ENCODE data around the gene DOCK4.
"Not testable (repeated sequence)": the region's sequence is repeated elsewhere in the genome, so short reads cannot be mapped to it uniquely, and the experiment has no call there.

DOCK4 gene

DNA sequence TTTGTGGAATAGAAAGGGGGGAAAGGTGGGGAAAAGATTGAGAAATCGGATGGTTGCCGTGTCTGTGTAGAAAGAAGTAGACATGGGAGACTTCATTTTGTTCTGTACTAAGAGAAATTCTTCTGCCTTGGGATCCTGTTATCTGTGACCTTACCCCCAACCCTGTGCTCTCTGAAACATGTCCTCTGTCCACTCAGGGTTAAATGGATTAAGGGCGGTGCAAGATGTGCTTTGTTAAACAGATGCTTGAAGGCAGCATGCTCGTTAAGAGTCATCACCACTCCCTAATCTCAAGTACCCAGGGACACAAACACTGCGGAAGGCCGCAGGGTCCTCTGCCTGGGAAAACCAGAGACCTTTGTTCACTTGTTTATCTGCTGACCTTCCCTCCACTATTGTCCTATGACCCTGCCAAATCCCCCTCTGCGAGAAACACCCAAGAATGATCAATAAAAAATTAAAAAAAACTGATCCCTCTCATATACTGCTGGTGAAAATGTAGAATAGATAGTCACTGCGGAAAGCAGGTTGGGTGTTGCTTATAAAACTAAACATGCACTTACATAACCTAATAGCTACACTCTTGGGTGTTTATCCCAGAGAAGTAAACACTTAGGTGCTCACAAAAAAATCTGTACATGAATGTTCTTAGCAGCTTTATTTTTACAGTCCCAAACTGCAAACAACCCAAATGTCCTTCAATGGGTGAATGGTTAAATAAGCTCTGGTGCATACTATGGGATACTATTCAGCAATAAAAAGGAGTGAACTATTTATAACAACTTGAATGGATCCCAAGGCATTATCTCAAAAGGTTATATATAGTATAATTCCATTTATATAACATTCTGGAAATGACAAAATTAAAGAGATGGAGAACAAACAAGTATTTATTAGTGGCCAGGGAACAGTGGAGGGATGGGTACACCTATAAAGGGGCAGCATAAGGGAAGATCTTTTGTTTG, 77.5 kb downstream of the DOCK4 start:
- DNase-seq, result not testable (repeated sequence)

DNA sequence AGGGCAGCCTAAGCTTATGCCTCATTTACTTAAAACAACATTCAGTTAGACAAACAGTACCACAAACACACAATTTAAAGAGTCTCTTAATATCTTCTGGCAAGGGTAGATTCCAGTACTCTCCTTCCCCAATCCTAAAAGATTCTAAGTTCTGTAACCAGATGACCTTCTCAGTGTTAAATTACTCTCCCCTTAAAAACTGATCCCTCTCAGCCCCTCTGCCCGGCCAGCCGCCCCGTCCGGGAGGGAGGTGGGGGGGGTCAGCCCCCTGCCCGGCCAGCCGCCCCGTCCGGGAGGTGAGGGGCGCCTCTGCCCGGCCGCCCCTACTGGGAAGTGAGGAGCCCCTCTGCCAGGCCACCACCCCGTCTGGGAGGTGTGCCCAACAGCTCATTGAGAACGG, 78.2 kb downstream of the DOCK4 start:
- DNase-seq, result not testable (repeated sequence)

DNA sequence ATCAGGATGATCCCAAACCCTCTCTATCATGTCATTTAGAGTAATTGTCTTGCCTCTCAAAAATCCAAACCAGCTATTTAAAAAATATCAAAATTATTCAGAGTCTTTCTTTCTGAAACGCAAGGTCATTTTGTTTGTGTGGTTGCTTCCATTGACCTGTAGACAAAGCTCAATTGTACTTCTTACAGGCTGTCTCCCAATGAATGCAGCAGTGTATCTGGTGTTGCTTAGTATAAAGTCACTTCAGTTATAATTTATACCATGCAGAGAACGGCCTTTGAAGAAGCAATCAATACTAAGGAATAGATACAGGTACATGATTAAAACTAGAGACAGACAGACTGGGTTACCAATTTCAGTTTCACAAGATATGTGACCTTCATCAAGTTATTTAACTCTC, 80.9 kb downstream of the DOCK4 start:
- no peak for DNase-seq

DNA sequence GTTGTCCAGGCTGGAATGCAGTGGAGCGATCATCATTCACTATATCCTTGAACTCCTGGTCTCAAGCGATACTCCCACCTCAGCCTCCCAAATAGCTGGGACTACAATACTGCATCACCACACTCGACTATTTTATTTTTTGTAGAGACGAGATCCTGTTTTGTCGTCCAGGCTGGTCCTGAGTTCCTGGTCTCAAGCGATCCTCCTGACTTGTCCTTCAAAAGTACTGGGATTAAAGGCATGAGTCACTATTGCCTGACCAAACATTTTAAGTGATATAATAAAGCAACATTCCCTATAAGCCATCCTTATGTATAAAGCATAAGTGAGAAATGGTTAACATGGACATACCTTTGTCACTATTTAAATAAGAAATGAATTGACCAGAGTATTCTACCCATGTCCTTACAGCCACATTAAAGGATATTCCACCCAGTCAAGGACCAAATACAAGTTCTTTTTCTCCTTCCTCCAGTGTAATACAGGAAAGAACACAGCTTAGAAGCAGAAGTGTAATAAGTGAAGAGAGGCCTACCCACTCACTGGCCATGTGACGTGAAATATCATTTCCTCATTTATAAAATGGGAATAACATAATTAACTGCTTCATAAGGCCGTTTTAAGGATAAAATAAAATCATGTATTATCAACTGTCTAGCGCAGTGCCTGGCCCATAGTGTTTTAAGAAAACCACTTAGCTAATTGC, 82.0 kb downstream of the DOCK4 start:
- no peak for DNase-seq

DNA sequence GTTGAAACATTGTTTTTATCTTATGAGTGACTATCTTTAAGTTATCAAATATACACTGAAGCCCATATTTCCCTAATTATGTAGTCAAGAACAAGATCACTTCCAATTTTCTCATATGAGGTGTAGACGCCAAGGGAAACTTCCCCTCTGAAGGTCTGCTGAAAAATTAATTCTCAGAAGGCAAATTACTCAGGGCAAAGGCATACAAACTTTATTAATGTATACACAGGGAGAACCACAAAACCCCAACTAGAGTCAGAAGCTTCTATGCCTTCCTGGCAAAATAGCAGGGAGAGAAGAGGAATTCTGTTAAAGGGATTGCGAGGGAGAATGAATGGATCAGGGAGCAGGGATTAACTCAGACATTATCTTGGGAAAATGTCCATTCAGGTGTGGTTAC, 83.4 kb downstream of the DOCK4 start:
- DNase-seq, result no peak

DNA sequence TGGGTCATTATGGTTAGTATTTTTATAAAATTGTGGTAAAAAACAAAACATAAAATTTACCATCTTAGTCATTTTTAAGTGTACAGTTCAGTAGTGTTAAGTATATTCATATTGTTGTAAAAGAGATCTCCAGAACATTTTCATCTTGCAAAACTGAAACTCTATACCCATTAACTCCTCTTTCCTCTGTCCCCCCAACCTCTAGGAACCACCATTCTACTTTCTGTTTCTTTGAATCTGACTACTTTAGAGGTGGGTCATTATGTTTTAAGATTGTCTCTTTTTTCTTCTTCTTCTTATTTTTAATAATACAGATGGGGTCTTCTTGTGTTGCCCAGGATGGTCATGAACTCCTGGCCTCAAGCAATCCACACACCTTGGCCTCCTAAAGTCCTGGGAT, 84.1 kb downstream of the DOCK4 start:
- no peak for DNase-seq

DNA sequence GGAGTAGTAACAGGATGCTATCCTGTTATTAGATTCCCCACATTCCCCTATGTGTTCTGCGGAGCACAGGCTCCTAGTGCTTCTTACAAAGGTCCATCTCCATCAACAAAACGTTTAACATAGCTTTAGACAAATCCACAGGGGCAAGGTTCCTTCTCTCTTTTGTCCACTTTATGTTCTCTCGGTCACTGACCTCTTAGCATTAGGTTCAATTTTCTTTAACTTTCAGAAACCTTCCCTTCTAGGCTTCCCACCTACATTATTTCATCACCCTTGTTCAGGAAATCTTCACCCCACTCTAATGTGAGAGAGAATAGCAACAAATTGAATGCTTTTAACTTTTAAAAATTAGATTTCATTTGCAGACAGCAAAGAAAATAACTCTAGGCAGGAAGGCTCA, 84.9 kb downstream of the DOCK4 start:
- no peak for DNase-seq

DNA sequence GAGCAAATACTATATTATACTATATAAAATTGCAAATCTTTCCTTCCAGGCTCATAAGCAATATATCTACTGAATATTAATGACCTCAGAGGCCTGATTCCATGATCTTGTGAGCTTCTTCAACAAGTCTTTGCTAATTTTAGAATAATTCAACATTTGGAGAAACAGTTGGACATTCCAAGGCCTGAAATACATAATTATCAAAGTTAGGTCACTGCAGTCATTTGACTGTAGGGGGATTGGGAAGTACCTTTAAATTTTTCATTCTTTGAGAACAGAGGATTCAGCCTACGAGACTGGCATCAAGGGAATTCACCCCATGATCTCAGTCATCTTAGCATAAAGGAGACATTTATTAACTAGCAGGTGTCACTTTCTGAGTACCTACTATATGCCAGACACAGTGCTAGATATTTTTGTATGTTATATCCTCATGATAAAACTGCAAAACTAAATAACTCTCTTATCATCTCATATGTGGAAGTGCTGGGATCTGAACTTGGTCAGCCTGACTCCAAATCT, 85.4 kb downstream of the DOCK4 start:
- DNase-seq, result no peak

DNA sequence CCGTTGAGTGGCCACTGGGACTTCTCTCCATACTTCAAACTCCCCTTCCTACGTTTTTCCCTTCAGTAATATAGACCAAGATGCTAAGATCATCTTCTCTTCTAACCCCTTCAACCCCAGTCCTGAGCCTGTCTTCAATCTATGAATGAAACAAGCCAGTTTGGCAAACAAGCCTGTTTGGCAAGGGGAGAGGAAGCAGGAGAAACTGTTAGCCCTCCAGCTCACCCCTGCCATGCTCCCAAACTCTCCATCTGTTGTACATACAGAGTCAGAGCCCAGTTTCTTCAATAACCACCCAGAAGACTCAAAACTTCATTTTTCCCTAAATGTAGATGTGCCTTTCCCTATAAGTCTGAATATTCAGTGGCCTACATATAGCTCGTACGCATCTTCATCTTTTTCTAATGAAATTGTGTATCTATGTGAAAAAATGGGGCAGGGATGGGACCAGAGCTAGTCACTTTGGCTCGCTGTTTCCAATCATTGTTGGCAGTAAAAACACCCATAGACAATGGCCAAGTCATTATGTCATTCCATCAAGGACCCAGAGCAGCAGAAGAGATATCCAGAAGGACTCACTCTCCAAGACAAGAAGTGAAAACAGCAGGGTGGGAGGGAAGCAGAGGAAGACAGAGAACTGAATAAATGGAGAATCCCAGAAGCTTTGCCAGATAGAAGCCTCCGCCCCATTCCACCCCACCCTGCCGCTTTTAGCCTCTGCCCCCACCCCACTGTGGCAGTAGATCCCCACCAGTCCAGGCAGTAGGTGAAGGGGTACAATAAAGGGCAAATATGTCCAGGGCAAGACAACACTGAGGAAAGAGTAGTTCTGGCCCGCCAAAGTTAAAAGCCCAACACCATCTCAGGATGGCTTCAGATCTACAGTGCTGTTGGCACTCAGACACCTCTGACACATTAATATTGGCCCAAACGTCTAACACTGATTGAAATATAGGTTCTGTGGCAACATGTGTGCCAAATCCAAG, 87.3 kb downstream of the DOCK4 start:
- DNase-seq, result no peak

DNA sequence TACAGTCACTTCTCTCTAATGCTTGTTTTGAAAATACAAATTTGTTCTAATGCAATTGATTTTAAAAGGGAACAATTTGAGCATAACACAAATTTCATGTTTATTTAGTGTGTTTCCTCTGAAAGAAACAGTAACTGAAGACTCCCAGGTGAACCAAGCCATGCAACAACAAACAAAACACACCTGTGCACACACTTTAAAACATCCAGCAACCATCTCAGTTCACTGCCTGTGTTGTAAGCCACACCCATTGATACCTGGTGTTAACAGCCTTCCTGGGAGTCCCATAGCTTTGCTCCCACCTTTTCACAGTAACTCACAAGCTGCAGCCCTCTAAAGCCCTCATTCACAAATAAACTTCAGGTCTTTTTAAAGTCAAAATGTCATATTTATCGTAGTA, 89.3 kb downstream of the DOCK4 start:
- DNase-seq, result no peak

DNA sequence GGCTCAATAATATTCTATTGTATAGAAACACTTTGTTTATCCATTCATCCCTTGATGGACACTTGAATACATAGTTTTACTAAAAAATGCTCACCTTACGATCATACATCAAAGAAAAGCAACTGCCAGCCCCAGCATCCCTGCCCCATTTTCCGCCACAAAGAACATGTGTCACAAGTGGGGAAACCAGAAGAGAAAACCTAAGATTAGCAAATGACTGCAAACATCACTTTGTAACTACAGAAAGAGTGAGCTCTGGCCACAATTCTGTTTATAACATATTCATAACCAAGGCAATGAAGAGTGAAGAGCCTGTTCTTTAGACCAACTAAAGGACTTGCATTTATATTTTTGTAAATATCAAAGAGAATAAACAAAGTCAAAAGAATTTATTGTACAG, 89.8 kb downstream of the DOCK4 start:
- no peak for DNase-seq

DNA sequence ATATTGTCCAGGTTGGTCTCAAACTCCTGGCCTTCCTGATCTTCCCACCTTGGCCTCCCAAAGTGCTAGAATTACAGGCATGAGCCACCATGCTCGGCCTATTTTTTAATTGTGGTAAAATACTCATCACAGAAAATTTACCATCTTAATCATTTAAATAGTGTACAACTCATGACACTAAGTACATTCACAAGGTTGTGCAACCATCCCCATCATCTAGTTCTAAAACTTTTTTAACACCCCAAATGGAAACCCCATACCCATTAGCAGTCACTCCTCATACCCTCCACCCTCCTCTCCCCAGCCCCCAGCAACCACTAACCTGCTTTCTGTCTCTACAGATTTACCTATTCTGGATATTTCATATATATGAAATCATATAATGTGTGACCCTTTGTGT, 90.3 kb downstream of the DOCK4 start:
- DNase-seq, result no peak

DNA sequence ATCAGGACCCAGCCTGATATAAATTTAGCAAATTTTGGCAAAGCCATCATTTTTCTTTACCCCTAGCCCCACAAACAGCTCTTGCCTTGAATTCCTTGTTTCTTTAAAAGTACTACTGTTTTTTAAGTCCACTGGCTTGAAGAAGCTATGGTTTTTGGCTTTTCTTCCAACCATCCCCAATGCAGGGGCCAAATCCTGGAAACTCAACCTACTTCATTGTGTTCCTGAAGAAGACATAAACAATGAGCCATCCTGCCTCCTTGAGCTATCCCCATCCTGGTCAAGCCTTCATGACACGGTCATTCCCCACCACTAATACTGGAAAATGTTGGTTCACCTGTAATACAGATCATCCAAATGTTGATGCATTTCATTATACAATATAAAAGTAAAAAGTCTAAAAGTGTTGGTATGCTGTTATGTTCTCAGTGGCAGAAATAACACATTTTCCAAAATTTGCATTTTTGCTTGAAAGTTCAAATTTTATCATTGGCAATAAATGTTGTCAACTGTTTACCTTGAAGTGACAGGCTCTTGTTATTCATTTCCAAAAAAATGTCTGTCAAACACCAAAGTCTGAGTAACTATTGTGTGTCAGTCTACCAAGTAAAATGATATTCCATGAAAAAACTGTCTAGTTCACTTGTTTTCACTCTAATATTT, 92.2 kb downstream of the DOCK4 start:
- no peak for DNase-seq

DNA sequence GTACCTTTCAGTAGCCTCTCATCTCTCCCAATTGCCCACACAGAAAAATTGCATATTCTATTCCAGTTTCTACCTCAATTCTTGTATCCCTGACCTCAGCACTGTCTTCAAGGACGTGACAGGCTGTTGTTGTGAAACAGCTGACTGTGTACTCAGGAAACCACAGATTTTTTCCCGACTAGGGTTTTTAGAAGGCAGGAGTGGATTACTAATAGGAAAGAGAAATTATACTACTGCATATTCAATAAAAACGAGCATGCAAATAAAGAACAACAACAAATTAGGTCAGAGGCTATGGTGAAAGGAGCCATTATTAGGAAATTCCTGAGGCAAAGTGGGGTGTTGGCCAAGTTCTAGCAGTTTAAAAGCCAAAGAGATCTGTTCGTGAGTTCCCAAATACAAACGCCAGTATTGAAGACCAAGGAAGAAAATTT, 93.4 kb downstream of the DOCK4 start:
- no peak for DNase-seq

DNA sequence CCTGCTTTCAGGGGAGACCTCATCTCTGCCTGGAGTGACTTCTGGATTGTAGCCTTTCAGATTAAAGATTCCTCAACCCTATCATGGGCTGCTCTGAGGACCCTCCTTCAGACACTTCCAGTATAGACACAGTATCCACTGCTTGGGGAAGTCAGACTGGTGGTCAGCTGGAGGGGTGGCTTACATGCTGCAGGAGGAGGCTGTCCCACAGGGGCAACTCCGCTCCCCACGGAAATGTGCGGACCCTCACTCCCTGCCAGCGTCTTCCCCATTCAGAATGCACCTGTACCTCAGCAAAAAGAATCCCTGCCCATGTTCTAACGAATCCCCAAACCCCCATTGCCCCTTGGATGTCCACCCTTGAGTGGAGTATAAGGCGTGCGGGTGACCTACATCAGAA, 95.5 kb downstream of the DOCK4 start:
- DNase-seq, result no peak

DNA sequence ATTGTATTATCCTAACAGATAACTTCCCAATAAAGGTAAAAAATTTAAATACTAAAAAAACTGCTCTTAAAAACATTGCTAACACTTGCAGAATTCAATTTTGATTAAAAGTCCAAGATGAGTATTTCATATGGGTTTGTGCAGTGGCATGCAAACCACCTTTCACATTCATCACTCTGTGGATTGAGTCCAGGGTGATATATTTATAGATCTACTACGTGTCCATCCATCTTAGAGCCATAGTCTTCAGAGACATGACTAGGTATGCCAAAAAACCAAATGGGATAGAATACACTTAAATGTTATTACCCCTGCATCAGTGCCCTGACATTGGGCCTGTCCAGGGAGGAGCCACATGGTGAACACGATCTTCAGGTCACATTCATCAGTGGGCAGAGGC, 96.0 kb downstream of the DOCK4 start:
- no peak for DNase-seq

DNA sequence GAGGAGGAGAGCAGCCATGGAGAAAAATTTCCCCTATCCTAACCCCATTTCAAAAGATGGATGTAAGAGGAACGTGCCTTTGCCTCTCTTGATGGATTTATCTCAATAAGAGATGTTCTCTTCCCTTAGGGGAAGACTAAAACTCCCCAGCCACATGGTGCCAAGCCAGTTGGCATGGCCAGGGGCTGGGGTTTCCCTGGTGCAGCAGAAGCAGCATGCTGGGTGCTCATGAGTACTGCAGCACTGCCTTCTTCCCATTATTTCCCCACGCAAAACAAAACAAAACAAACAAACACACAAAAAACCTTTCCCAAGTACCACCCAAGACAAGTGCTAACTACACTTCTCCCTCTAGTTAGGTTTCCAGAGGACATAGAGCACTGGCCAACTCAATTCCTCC, 97.2 kb downstream of the DOCK4 start:
- no peak for DNase-seq

DNA sequence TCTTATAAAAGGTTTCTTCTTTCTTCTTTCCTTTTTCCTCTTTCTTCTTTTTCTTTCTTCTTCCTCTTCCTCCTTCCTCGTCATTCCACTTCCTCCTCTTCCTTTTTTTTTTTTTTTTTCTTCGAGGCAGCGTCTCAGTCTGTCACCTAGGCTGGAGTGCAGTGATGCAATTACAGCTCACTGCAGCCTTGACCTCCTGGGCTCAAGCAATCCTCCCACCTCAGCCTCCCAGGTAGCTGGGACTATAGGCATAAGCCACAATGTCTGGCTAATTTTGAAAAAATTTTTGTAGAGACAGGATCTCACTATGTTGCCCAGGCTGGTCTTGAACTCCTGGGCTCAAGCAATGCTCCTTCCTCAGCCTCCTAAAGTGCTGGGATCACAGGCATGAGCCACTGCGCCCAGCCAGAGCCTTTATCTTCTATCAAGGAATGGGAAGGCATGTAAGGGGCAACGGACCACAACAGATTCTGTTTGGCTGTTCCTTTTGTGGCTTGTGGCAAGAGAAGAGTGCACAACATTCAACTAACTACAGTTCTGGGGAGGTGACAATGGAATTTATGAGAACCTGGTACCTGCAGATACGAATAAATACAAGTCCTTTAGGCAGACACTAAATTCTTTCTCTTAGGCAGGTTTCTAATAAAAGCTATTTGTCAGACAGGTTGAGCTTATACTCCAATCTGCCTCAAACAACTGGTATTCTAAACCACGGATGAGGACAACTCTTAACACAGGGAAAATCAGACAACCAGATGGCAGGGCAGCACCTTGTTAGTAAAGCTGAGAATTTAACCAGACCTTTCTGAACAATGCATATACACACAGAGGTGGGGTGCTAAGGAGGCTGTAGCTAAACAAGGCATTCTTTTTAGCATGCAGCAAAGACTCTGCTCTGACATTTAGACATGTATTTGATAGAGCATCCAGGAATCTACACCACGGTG, 100.3 kb downstream of the DOCK4 start:
- no peak for DNase-seq

DNA sequence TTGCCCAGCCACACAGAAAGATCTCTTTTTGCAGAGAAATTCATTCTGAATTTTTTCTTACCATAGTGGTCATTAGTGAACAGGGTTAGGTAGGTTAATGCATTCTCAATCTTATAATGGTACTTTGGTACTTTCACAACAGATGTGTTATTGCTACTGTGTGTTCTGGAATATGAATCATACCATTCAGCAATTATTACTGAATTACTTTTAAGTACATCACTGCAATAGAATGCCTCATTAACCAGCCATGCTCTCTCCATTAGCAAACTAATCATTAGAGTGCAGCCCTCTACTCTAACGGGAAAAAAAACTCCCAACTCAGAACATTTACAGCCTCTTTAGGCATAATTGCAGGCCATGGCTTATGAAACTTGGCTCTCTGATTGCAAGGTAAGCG, 102.1 kb downstream of the DOCK4 start:
- DNase-seq, result no peak

DNA sequence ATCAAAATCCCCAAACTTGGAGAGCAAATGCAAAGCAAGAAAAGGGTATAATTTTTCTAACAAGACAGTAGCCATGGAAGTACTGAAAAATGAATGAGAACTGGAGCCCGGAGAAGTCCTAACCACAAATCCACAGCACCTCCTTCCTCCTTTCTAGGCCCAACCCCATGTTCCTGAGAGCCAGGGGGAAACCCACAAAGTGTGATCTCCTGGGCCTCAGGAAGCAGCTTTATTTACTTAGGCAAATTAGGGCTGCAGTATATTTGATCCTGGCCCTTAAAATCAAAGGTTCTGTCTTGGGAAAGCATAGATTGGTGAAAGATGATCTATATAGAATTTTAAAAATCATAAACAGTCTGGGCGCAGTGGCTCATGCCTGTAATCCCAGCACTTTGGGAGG, 103.0 kb downstream of the DOCK4 start:
- DNase-seq, result no peak

Data from SHP77 (cell line).